HFF-Myc (cell line): ENCODE measurements around the gene THUMPD1.

Experiments used
- DNase-seq: peaks from one replicate; pipeline ENCODE4 v3.0.0-alpha.2; 2011; ENCODE audit warnings: low read depth; ENCODE audit errors: extremely low read depth
- H3K4me3 ChIP-seq: replicated peaks from 2 replicates; pipeline ENCODE4 v1.5.1; 2011; ENCODE audit warnings: low read depth, mild to moderate bottlenecking, control low read depth, low read length
- CTCF ChIP-seq: IDR thresholded peaks from 2 replicates; pipeline ENCODE4 v1.5.1; 2012; ENCODE audit warnings: mild to moderate bottlenecking, low read depth, low read length, control low read depth; ENCODE audit errors: missing control alignments

Gene THUMPD1

GRCh38 chr16:20740901-20741521 is 607 bp downstream of the THUMPD1 start:
- no peak for TF ChIP-seq CTCF
- H3K4me3 ChIP-seq: peak overlapping the region; percentile 88
- peak; percentile 43 for DNase-seq

GRCh38 chr16:20740007-20740883 is 1.4 kb downstream of the THUMPD1 start:
- H3K4me3 ChIP-seq: peak overlapping the region; percentile 88
- DNase-seq: no peak
- TF ChIP-seq CTCF: peak; percentile 40

GRCh38 chr16:20735490-20735889 is 6.1 kb downstream of the THUMPD1 start:
- no peak overlapping the region for H3K4me3 ChIP-seq
- TF ChIP-seq CTCF: no peak
- no peak for DNase-seq

GRCh38 chr16:20734782-20735181 is 6.8 kb downstream of the THUMPD1 start:
- DNase-seq: no peak
- TF ChIP-seq CTCF: no peak
- H3K4me3 ChIP-seq: no peak overlapping the region

- no peak for DNase-seq
- H3K4me3 ChIP-seq: no peak overlapping the region
- no peak for TF ChIP-seq CTCF
Measured at GRCh38 chr16:20734056-20734455, 7.6 kb downstream of the THUMPD1 start.

- no peak for DNase-seq
- TF ChIP-seq CTCF: no peak
- no peak overlapping the region for H3K4me3 ChIP-seq
Measured at GRCh38 chr16:20729141-20729540, 12.5 kb downstream of the THUMPD1 start.
